Posterior cingulate gyrus (tissue), 11 donors: ENCODE measurements around the gene COL13A1.

Experiments
- DNase-seq, 10 donors: peaks; one replicate each; pipeline versions ENCODE4 v3.0.0 to v3.0.0-alpha.2; 2020 to 2021; ENCODE audit warnings: mixed read lengths in 3 of 10
- intact Hi-C: fragments of 100-400 bp; cut with DNase I; formaldehyde crosslinking; loops from one replicate; pipeline ENCODE4 v1.15.1; 2023

The COL13A1 gene

GRCh38 chr10:69861251-69862240 is 59.8 kb downstream of the COL13A1 start:
- peak in 1 of 10 donors; percentile 39 for DNase-seq
- intact Hi-C loops: no loop called here

- peak in 2 of 10 donors; percentile 43 to 52 for DNase-seq
- intact Hi-C loops: no loop called here
Observed at GRCh38 chr10:69862882-69863530, 61.3 kb downstream of the COL13A1 start.

GRCh38 chr10:69863580-69863979 is 61.9 kb downstream of the COL13A1 start:
- intact Hi-C loops: no loop called here
- peak in 2 of 10 donors; percentile 21 to 28 for DNase-seq

GRCh38 chr10:69864321-69864720 is 62.6 kb downstream of the COL13A1 start:
- intact Hi-C loops: no loop called here
- DNase-seq: no peak

GRCh38 chr10:69865450-69865849 is 63.7 kb downstream of the COL13A1 start:
- intact Hi-C loops: no loop called here
- peak in 1 of 10 donors; percentile 22 for DNase-seq

- intact Hi-C loops: no loop called here
- DNase-seq: peak in 2 of 10 donors; percentile 77 to 80
Observed at GRCh38 chr10:69866246-69866687, 64.6 kb downstream of the COL13A1 start.

- intact Hi-C loops: no loop called here
- peak in 5 of 10 donors; percentile 21 to 72 (median 23) for DNase-seq
Observed at GRCh38 chr10:69866688-69867461, 65.2 kb downstream of the COL13A1 start.

- DNase-seq: peak in 2 of 10 donors; percentile 49 to 65
- intact Hi-C loops: no loop called here
Observed at GRCh38 chr10:69867699-69868558, 66.2 kb downstream of the COL13A1 start.

GRCh38 chr10:69868821-69869220 is 67.1 kb downstream of the COL13A1 start:
- intact Hi-C loops: no loop called here
- DNase-seq: peak in 2 of 10 donors; percentile 49 to 64

- intact Hi-C loops: no loop called here
- peak in 2 of 10 donors; percentile 26 to 62 for DNase-seq
Observed at GRCh38 chr10:69869291-69869961, 67.7 kb downstream of the COL13A1 start.

- intact Hi-C loops: no loop called here
- peak in 1 of 10 donors; percentile 48 for DNase-seq
Observed at GRCh38 chr10:69870591-69870990, 68.9 kb downstream of the COL13A1 start.

- DNase-seq: peak in 2 of 10 donors; percentile 7 to 13
- intact Hi-C loops: no loop called here
Observed at GRCh38 chr10:69871074-69871473, 69.4 kb downstream of the COL13A1 start.

GRCh38 chr10:69872323-69872722 is 70.6 kb downstream of the COL13A1 start:
- intact Hi-C loops: no loop called here
- DNase-seq: peak in 1 of 10 donors; percentile 46

GRCh38 chr10:69873135-69873639 is 71.5 kb downstream of the COL13A1 start:
- DNase-seq: no peak
- intact Hi-C loops: no loop called here

GRCh38 chr10:69874449-69874848 is 72.7 kb downstream of the COL13A1 start:
- peak in 2 of 10 donors; percentile 14 to 39 for DNase-seq
- intact Hi-C loops: no loop called here

GRCh38 chr10:69875856-69876255 is 74.2 kb downstream of the COL13A1 start:
- DNase-seq: peak in 1 of 10 donors; percentile 50
- intact Hi-C loops: no loop called here

GRCh38 chr10:69876286-69876685 is 74.6 kb downstream of the COL13A1 start:
- intact Hi-C loops: no loop called here
- peak in 2 of 10 donors; percentile 31 to 69 for DNase-seq

- intact Hi-C loops: no loop called here
- peak in 2 of 10 donors; percentile 12 to 47 for DNase-seq
Observed at GRCh38 chr10:69876931-69877330, 75.2 kb downstream of the COL13A1 start.

GRCh38 chr10:69878038-69878437 is 76.3 kb downstream of the COL13A1 start:
- peak in 1 of 10 donors; percentile 79 for DNase-seq
- intact Hi-C loops: no loop called here
